Central memory CD8-positive, alpha-beta T cell (primary cell): ENCODE results near the gene SLC4A9.

Experiments used
- ATAC-seq: fragments of 150-1000 bp; cut with Tn5 transposase; replicated peaks from 2 replicates; pipeline ENCODE4 v1.10.0; 2022; ENCODE audit warnings: mild to moderate bottlenecking, moderate FRiP score, moderate number of reproducible peaks; ENCODE audit not compliant: poor library complexity, severe bottlenecking; ENCODE audit errors: extremely low read depth
- DNase-seq, 2 donors: peaks; one replicate each; pipeline ENCODE4 v3.0.0; 2021; ENCODE audit warnings: low spot score in 2 of 2
- H3K27ac Mint-ChIP-seq: one replicate; pipeline ENCODE4 v1.8.0; 2022; ENCODE audit warnings: low read depth, mild to moderate bottlenecking, moderate library complexity, mixed read lengths
- H3K27me3 Mint-ChIP-seq: one replicate; pipeline ENCODE4 v1.8.0; 2022; ENCODE audit warnings: mixed read lengths
- H3K36me3 Mint-ChIP-seq: one replicate; pipeline ENCODE4 v1.8.0; 2022; ENCODE audit warnings: mild to moderate bottlenecking, moderate library complexity, mixed read lengths; ENCODE audit not compliant: insufficient read depth
- H3K4me1 Mint-ChIP-seq: one replicate; pipeline ENCODE4 v1.8.0; 2022; ENCODE audit warnings: mixed read lengths
- H3K4me3 Mint-ChIP-seq: one replicate; pipeline ENCODE4 v1.8.0; 2022; ENCODE audit warnings: mild to moderate bottlenecking, moderate library complexity, mixed read lengths
- H3K9me3 Mint-ChIP-seq: one replicate; pipeline ENCODE4 v1.8.0; 2022; ENCODE audit warnings: mixed read lengths

Gene SLC4A9, protein sequence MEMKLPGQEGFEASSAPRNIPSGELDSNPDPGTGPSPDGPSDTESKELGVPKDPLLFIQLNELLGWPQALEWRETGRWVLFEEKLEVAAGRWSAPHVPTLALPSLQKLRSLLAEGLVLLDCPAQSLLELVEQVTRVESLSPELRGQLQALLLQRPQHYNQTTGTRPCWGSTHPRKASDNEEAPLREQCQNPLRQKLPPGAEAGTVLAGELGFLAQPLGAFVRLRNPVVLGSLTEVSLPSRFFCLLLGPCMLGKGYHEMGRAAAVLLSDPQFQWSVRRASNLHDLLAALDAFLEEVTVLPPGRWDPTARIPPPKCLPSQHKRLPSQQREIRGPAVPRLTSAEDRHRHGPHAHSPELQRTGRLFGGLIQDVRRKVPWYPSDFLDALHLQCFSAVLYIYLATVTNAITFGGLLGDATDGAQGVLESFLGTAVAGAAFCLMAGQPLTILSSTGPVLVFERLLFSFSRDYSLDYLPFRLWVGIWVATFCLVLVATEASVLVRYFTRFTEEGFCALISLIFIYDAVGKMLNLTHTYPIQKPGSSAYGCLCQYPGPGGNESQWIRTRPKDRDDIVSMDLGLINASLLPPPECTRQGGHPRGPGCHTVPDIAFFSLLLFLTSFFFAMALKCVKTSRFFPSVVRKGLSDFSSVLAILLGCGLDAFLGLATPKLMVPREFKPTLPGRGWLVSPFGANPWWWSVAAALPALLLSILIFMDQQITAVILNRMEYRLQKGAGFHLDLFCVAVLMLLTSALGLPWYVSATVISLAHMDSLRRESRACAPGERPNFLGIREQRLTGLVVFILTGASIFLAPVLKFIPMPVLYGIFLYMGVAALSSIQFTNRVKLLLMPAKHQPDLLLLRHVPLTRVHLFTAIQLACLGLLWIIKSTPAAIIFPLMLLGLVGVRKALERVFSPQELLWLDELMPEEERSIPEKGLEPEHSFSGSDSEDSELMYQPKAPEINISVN

DNA sequence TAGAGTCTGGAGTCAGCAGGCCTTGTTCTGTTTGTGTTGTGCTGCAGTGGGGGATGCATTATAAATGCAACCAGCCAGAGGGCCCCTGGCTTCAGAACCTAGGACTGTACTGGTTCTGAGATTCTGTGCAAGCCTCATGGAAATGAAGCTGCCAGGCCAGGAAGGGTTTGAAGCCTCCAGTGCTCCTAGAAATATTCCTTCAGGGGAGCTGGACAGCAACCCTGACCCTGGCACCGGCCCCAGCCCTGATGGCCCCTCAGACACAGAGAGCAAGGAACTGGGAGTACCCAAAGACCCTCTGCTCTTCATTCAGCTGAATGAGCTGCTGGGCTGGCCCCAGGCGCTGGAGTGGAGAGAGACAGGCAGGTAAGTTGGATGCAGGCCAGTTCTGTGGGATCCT lies at the start of gene SLC4A9:
Gene SLC4A9 (plus strand): TSS at position 94 of the 400 bp plus-strand sequence. CDS start 43 bp downstream, at position 137.
- Mint-ChIP-seq H3K9me3 (no peaks in the 10 kb centered on the region), H3K4me1 (peaks cover 14% of the 10 kb centered on the region), H3K4me3 (no peak within 1 kb of the TSS), H3K27ac (no peak within 1 kb of the TSS), H3K36me3 (no peaks in the 10 kb centered on the region), H3K27me3 (peaks cover 9% of the 10 kb centered on the region)
- no peak for ATAC-seq
- DNase-seq = no peak

DNA sequence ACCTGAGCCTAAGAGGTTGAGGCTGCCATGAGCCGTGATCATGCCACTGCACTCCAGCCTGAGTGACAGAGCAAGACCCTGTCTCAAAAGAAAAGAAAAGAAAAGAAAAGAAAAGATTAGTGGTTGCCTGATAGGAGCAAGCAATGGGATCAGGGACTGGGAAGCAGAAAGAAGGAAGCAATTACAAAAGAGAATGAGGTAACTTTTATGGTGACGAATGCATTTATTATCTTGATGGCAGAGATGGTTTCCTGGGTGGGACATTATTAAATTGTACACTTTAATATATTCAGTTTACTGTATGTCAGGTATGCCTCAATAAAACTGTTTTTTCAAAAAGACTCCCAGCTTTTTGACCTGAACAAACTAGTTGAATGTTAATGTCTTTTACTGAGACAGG lies 49.6 kb upstream of the SLC4A9 start:
- DNase-seq = no peak
- Mint-ChIP-seq H3K36me3 (no peaks in the 10 kb centered on the region), H3K9me3 (no peaks in the 10 kb centered on the region), H3K27ac (peak overlapping the region; percentile 6), H3K27me3 (peaks cover 40% of the 10 kb centered on the region), H3K4me1 (no peaks in the 10 kb centered on the region), H3K4me3 (no peak overlapping the region)
- no peak for ATAC-seq

DNA sequence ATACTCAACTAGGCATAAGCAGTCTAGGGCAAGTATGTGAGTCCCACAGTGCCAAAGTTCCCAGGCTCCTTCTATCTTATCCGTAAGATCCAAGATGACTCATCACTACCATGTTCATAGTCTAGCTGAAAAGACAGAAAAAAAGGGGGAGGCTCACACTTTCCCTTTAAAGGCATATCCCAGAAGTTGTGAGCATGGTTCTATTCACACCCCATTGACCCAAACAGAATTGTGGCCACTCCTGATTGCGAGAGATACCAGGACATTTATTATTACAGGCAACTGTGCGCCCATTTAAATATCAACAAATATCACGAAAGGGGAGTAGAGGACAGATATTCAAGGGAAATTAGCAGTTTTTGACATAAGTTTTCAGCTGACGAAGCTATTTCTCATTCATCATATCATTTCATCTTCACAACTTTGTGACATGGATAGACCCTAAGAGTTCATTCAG lies 49.0 kb upstream of the SLC4A9 start:
- H3K27me3 Mint-ChIP-seq = peaks cover 37% of the 10 kb centered on the region
- ATAC-seq = no peak
- no peaks in the 10 kb centered on the region for H3K4me1 Mint-ChIP-seq
- H3K36me3 Mint-ChIP-seq = no peaks in the 10 kb centered on the region
- no peaks in the 10 kb centered on the region for H3K9me3 Mint-ChIP-seq
- H3K27ac Mint-ChIP-seq = no peak overlapping the region
- no peak for DNase-seq
- no peak overlapping the region for H3K4me3 Mint-ChIP-seq

DNA sequence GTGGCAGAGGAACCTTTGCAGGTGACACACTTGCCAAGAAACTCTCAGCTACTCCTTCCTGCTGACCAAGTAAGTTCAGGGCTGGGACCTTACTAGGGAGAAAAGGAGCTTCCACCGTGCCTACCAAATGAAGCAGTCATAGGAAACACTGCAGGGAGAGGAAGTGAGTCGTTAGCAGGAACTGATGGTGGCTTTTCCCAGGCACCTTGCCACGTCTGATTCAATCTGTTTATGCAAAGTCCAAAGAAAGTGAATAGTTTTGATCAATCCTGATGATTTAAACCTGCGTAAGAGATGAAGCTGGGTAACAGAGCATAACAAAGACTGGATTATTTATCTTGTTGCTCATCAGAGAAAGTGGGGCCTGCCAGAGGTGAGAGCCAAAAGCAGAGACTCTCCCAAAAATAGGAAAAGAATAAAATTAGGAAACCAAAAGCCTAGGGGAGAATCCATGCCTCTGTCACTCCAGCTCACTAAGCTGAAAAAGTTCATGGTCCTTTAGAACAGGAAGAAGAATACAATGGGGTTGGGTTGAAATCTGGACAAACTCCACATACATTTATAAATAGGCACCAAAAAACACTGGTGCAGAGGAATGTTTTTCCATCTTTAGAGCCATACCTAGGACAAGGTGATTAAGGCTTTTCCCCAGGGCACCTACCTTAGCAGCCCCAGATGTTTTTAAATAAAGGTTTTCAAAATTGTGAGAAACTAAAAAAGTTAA lies 47.8 kb upstream of the SLC4A9 start:
- Mint-ChIP-seq H3K4me3 (no peak overlapping the region), H3K9me3 (no peaks in the 10 kb centered on the region), H3K27ac (no peak overlapping the region), H3K27me3 (peaks cover 30% of the 10 kb centered on the region), H3K36me3 (no peaks in the 10 kb centered on the region), H3K4me1 (no peaks in the 10 kb centered on the region)
- DNase-seq = no peak
- ATAC-seq = no peak

DNA sequence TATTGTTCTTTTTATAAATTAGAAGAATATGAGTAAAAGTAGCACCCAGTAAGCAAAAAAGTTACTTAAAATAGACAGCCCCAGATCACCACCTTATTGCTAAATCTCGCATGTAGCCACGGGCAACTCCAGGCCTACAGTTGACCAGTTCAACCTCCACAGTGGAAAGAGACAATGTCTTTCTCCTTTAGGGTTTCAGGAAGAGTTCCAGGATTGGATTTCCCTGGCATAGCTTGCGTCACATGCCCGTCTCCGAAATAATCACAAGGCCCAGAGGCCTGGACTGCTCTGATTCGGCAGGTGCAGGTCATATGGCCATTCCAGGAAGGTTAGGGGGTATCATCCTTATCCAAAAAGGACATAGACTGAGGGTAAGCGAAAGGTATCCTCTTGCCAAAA lies 47.2 kb upstream of the SLC4A9 start:
- H3K27me3 Mint-ChIP-seq = peaks cover 30% of the 10 kb centered on the region
- no peaks in the 10 kb centered on the region for H3K36me3 Mint-ChIP-seq
- ATAC-seq (no peak), DNase-seq (no peak)
- H3K4me1 Mint-ChIP-seq = no peaks in the 10 kb centered on the region
- no peak overlapping the region for H3K27ac Mint-ChIP-seq
- no peak overlapping the region for H3K4me3 Mint-ChIP-seq
- H3K9me3 Mint-ChIP-seq = no peaks in the 10 kb centered on the region

DNA sequence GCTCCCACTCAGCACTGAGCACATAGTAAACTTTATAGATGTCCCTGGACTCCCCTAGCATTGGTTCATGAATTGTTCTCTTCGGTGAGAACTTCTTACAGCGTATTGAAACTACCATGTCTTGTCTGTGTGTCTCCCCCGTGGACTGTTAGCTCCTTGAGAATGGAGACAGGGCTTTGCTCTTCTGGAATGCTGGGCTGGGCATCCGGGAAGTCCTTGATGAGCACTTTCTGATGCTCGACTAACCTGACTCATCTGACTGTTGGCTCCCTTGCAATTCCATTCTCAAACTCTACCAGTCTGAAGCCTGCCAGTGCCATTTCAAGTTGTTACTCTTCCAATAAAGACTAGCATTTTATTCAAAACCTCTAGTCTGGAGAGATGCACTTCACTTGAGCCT lies 42.1 kb upstream of the SLC4A9 start:
- no peaks in the 10 kb centered on the region for H3K4me1 Mint-ChIP-seq
- H3K9me3 Mint-ChIP-seq = peaks cover 5% of the 10 kb centered on the region
- no peaks in the 10 kb centered on the region for H3K27me3 Mint-ChIP-seq
- no peak overlapping the region for H3K4me3 Mint-ChIP-seq
- peaks cover 1% of the 10 kb centered on the region for H3K36me3 Mint-ChIP-seq
- ATAC-seq (no peak), DNase-seq (no peak)
- no peak overlapping the region for H3K27ac Mint-ChIP-seq

DNA sequence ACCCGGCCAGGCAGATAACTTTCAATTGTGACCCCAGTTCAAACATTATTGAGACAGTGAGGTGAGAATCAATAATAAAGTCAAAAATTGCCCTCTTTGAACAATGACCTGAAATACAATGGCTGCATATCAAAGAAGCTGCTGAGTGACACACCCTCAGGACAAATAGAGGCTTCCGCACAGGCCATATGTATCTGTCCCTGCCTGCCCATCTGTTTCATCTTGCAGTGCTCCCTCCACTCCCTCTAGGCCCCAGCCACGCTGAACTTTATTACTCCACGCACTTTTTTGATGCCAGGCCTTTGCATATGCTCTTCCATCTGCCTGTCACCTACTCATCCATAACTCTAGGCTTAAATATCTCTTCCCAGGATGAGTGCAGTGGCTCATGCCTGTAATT lies 41.2 kb upstream of the SLC4A9 start:
- no peak overlapping the region for H3K27ac Mint-ChIP-seq
- H3K27me3 Mint-ChIP-seq = no peaks in the 10 kb centered on the region
- peaks cover 5% of the 10 kb centered on the region for H3K9me3 Mint-ChIP-seq
- ATAC-seq (no peak), DNase-seq (no peak)
- no peaks in the 10 kb centered on the region for H3K4me1 Mint-ChIP-seq
- no peak overlapping the region for H3K4me3 Mint-ChIP-seq
- peaks cover 1% of the 10 kb centered on the region for H3K36me3 Mint-ChIP-seq

DNA sequence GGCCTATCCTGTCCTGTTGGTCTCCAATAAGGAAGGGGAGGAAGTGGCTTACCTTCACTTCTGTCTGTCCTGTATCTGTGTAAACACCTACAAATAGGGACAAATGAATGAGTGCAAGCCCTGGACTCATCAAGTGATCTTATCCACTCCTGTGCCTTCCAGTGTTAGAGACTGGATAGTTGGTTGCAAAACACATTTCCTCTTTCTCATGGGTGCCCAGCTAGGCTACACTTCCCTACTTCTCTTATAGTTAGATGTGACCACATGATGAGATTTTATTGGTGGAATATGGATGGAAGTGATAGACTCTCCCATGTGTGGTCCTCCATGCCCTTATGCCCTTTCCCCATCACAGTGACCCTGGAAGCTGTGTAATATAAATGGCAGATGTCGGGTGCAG lies 40.2 kb upstream of the SLC4A9 start:
- no peaks in the 10 kb centered on the region for H3K4me1 Mint-ChIP-seq
- H3K4me3 Mint-ChIP-seq = no peak overlapping the region
- H3K9me3 Mint-ChIP-seq = peaks cover 5% of the 10 kb centered on the region
- H3K27me3 Mint-ChIP-seq = no peaks in the 10 kb centered on the region
- ATAC-seq (no peak), DNase-seq (no peak)
- peaks cover 1% of the 10 kb centered on the region for H3K36me3 Mint-ChIP-seq
- H3K27ac Mint-ChIP-seq = no peak overlapping the region

DNA sequence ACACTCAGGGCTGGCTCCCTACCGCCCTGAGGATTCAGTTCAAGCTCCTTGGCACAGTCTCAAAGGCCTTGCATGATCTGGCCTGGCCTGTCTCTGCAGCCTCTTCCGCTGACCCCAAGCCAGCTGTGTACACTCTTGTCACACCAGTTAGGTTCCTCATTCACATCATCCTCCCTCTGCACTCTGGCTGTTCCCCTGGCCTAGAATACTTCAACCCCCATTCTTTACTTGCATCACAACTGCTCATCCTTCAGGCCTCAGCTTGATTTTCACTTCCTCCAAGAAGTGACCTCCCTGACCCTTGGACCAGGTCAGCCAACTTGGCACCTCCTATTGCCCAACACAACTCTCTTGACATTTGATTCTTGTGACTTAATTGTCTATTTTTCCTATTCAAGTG lies 38.2 kb upstream of the SLC4A9 start:
- no peak overlapping the region for H3K4me3 Mint-ChIP-seq
- no peak overlapping the region for H3K27ac Mint-ChIP-seq
- H3K4me1 Mint-ChIP-seq = no peaks in the 10 kb centered on the region
- no peaks in the 10 kb centered on the region for H3K27me3 Mint-ChIP-seq
- no peak for ATAC-seq
- no peak for DNase-seq
- peaks cover 5% of the 10 kb centered on the region for H3K9me3 Mint-ChIP-seq
- H3K36me3 Mint-ChIP-seq = peaks cover 1% of the 10 kb centered on the region

DNA sequence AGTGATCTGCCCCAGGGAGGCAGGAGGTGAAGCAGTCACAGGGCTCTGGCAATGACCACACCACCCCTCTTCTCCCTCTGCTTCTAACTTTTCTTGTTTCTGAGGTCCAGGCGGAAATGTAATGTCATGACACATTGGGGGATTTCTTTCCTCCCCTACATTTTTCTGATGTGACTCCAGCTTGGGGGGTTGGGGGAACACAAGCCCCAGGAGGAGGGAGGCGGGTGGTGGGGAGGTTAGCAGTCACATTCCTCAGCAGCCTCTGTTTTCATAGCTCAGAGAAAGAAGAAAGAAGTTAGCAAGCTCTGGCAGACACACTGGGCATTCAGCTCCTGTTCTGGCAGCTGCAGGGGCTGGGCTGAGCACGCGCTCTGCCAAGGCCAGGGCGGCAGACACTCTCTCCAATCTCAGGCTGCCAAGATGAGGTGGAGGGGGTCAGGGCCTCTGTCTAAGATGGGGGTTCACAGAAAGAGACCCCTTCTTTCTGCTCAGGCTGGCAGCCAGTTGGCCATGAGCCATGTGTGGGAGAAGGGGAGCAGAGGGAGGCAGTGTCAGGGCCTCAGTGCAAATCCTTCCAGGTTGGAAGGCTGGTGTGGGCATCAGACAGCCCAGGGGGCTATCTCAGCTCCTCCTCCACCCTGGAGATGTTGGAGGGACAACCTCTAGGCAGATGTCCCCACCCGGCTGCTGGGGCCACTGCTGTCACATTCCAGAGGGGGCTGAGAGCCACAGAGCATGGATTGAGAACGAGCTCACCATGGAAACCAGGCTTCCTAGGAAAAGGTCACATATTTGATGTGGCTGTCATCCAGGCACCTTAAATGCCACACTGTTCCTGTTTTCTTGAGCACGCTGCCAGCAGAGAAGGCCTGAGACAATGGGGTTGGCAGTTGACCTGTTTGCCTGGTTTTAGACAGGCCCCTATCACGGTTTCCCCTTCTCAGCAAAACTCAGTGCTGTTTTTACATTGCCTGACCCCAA lies 37.0 kb upstream of the SLC4A9 start:
- Mint-ChIP-seq H3K27ac (no peak overlapping the region), H3K27me3 (no peaks in the 10 kb centered on the region), H3K9me3 (peaks cover 5% of the 10 kb centered on the region), H3K4me3 (no peak overlapping the region), H3K36me3 (peaks cover 1% of the 10 kb centered on the region), H3K4me1 (no peaks in the 10 kb centered on the region)
- ATAC-seq = no peak
- DNase-seq = no peak

DNA sequence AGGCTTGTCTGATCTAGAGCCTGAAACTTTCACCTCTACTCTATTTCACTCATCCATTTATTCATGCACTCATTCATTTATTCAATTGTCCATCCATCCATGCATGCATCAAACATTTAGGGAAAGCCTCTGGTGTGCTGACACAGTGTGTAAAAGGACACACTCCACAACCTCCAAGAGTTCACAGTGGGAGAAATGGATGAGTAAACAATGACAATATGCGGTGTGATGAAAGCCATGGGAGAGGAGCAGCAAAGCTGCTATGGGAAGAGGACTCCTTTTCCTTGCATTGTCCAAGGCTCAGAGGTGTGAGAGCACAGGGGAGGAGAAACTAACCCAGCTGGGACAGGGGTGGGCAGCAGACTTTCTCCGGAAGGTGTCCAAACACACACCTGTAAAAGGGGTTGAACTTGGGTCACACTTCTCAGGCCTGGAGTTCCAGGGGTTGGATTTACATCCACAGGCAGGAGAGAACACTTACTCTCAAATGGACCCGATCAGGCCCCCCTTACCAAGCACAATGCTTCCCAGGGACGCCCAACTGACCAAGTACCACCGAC lies 35.9 kb upstream of the SLC4A9 start:
- peaks cover 1% of the 10 kb centered on the region for H3K36me3 Mint-ChIP-seq
- H3K27ac Mint-ChIP-seq = no peak overlapping the region
- H3K27me3 Mint-ChIP-seq = no peaks in the 10 kb centered on the region

More for the DNA sequence above, 35.9 kb upstream of the SLC4A9 start:
- DNase-seq (no peak), ATAC-seq (no peak)
- H3K4me1 Mint-ChIP-seq = no peaks in the 10 kb centered on the region
- H3K9me3 Mint-ChIP-seq = peaks cover 5% of the 10 kb centered on the region
- H3K4me3 Mint-ChIP-seq = no peak overlapping the region
